Measurements from ENCODE around the gene RPS15. TPM values are rescaled to one million over a fixed set of nuclear protein-coding genes. Genes with fewer than 3 reads are reported as not detected.
"Not testable (repeated sequence)": the region's sequence is repeated elsewhere in the genome, so short reads cannot be mapped to it uniquely, and the experiment has no call there.

The RPS15 gene
- polyA plus RNA-seq, 1 donor (not counting 4 experiments of a cell fraction or from before 2014, with no cell fraction given): 795 TPM

GRCh38 chr19:1437609-1438008 is 587 bp upstream of the RPS15 start:
- H4K20me1 ChIP-seq (ENCODE audit: control insufficient read depth, extremely low read depth, insufficient read depth, low read length): peaks cover 22% of the 10 kb centered on the region
- FAIRE-seq (no peak), DNase-seq (ENCODE audit: low read depth, low spot score) (no peak)
- peaks cover 41 to 42% of the 10 kb centered on the region in 2 experiments for H3K36me3 ChIP-seq (ENCODE audit: control insufficient read depth in 2 of 2, extremely low read depth in 1 of 2, insufficient read depth in 2 of 2, low read length in 2 of 2)
- H2AFZ ChIP-seq (ENCODE audit: control insufficient read depth, low read length): no peak overlapping the region
- no peaks in the 10 kb centered on the region for H3K9me1 ChIP-seq (ENCODE audit: control insufficient read depth, extremely low read depth, insufficient read depth, low read length)
- no peak overlapping the region for H3K27ac ChIP-seq (ENCODE audit: control insufficient read depth, insufficient read depth, low read length)
- peak overlapping the region in 1 of 3 experiments; percentile 96 for H3K4me3 ChIP-seq (ENCODE audit: control insufficient read depth in 2 of 3, extremely low read depth in 1 of 3, insufficient read depth in 2 of 3, low read depth in 1 of 3, low read length in 3 of 3)
- dilution Hi-C loops (cut with MboI; ENCODE audit: extremely low pct_ligation_motif_present, low sequenced_read_pairs): no loop called here
- H3K4me2 ChIP-seq (ENCODE audit: control insufficient read depth, extremely low read depth, insufficient read depth, low read depth, low read length): peak overlapping the region; percentile 14
- no peaks in the 10 kb centered on the region for H3K27me3 ChIP-seq (ENCODE audit: control insufficient read depth, extremely low read depth, insufficient read depth, low read length)
- no peaks in the 10 kb centered on the region for H3K9me3 ChIP-seq (ENCODE audit: control insufficient read depth, low read depth, low read length)
- H3K9ac ChIP-seq (ENCODE audit: control insufficient read depth, extremely low read depth, insufficient read depth, low read length): no peak overlapping the region
- H3K4me1 ChIP-seq (ENCODE audit: control insufficient read depth, extremely low read depth, insufficient read depth, low read length): peaks cover 12% of the 10 kb centered on the region
- peaks cover 40% of the 10 kb centered on the region for H3K79me2 ChIP-seq (ENCODE audit: control insufficient read depth, insufficient read depth, low read length)
- TF ChIP-seq EZH2 (IDR thresholded peaks at IDR 0.05; ENCODE audit: low read length): no peak
- TF ChIP-seq CTCF (optimal IDR thresholded peaks at IDR 0.05 in 1 of 3, IDR thresholded peaks at IDR 0.05 in 1 of 3, conservative IDR thresholded peaks at IDR 0.05 in 1 of 3; ENCODE audit: extremely low read depth in 1 of 3, insufficient read depth in 2 of 3, low read length in 3 of 3): no peak

DNA sequence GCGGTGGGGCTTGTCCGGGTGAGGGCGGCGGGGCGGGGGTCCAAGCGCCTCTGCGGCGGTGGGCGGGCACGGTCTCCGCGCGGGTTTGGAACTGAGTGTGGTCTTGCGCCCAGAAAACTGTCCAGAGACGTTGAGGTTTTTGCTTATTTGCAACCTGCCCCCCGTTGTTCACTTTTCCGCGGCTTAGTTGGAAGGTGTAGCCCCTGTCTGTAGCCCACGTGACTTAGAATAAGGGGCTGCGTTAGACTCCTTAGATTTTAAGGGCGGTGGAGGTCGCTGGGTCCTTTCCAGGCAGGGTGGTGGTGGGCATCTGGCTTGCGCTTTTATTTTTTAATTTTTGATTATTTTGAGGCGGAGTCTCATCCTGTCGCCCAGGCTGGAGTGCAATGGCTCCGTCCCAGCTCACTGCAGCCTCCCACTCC is 748 bp downstream of the RPS15 start:
- peak overlapping the region; percentile 87 for H3K4me2 ChIP-seq (ENCODE audit: control insufficient read depth, extremely low read depth, insufficient read depth, low read depth, low read length)
- no peaks in the 10 kb centered on the region for H3K9me1 ChIP-seq (ENCODE audit: control insufficient read depth, extremely low read depth, insufficient read depth, low read length)
- peak overlapping the region; percentile 94 for H3K9ac ChIP-seq (ENCODE audit: control insufficient read depth, extremely low read depth, insufficient read depth, low read length)
- H3K9me3 ChIP-seq (ENCODE audit: control insufficient read depth, low read depth, low read length): no peaks in the 10 kb centered on the region
- H3K4me3 ChIP-seq (ENCODE audit: control insufficient read depth in 2 of 3, extremely low read depth in 1 of 3, insufficient read depth in 2 of 3, low read depth in 1 of 3, low read length in 3 of 3): peak overlapping the region; percentile 73 to 96 (median 88)
- TF ChIP-seq EZH2 (IDR thresholded peaks at IDR 0.05; ENCODE audit: low read length): no peak
- TF ChIP-seq CTCF (optimal IDR thresholded peaks at IDR 0.05 in 1 of 3, IDR thresholded peaks at IDR 0.05 in 1 of 3, conservative IDR thresholded peaks at IDR 0.05 in 1 of 3; ENCODE audit: extremely low read depth in 1 of 3, insufficient read depth in 2 of 3, low read length in 3 of 3): no peak
- no peak overlapping the region for H2AFZ ChIP-seq (ENCODE audit: control insufficient read depth, low read length)
- DNase-seq (ENCODE audit: low read depth, low spot score) (no peak), FAIRE-seq (no peak)
- H3K79me2 ChIP-seq (ENCODE audit: control insufficient read depth, insufficient read depth, low read length): peaks cover 38% of the 10 kb centered on the region
- H4K20me1 ChIP-seq (ENCODE audit: control insufficient read depth, extremely low read depth, insufficient read depth, low read length): peaks cover 24% of the 10 kb centered on the region
- H3K36me3 ChIP-seq (ENCODE audit: control insufficient read depth in 2 of 2, extremely low read depth in 1 of 2, insufficient read depth in 2 of 2, low read length in 2 of 2): peaks cover 34 to 38% of the 10 kb centered on the region in 2 experiments
- peaks cover 15% of the 10 kb centered on the region for H3K4me1 ChIP-seq (ENCODE audit: control insufficient read depth, extremely low read depth, insufficient read depth, low read length)
- H3K27ac ChIP-seq (ENCODE audit: control insufficient read depth, insufficient read depth, low read length): peak overlapping the region; percentile 88
- dilution Hi-C loops (cut with MboI; ENCODE audit: extremely low pct_ligation_motif_present, low sequenced_read_pairs): no loop called here
- H3K27me3 ChIP-seq (ENCODE audit: control insufficient read depth, extremely low read depth, insufficient read depth, low read length): no peaks in the 10 kb centered on the region

GRCh38 chr19:1439525-1440417 is 1.6 kb downstream of the RPS15 start:
- H3K27me3 ChIP-seq (ENCODE audit: control insufficient read depth, extremely low read depth, insufficient read depth, low read length); FAIRE-seq; H2AFZ ChIP-seq (ENCODE audit: control insufficient read depth, low read length); H3K9me1 ChIP-seq (ENCODE audit: control insufficient read depth, extremely low read depth, insufficient read depth, low read length); dilution Hi-C loops (cut with MboI; ENCODE audit: extremely low pct_ligation_motif_present, low sequenced_read_pairs); DNase-seq (ENCODE audit: low read depth, low spot score); H3K9me3 ChIP-seq (ENCODE audit: control insufficient read depth, low read depth, low read length): not testable (repeated sequence)
- Histone ChIP-seq H3K4me2 (ENCODE audit: control insufficient read depth, extremely low read depth, insufficient read depth, low read depth, low read length) (peak overlapping the region; percentile 87), H3K9ac (ENCODE audit: control insufficient read depth, extremely low read depth, insufficient read depth, low read length) (peak overlapping the region; percentile 94), H3K4me1 (ENCODE audit: control insufficient read depth, extremely low read depth, insufficient read depth, low read length) (peaks cover 18% of the 10 kb centered on the region), H3K4me3 (ENCODE audit: control insufficient read depth in 2 of 3, extremely low read depth in 1 of 3, insufficient read depth in 2 of 3, low read depth in 1 of 3, low read length in 3 of 3) (peak overlapping the region; percentile 73 to 96 (median 88)), H3K79me2 (ENCODE audit: control insufficient read depth, insufficient read depth, low read length) (peaks cover 38% of the 10 kb centered on the region), H3K36me3 (ENCODE audit: control insufficient read depth in 2 of 2, extremely low read depth in 1 of 2, insufficient read depth in 2 of 2, low read length in 2 of 2) (peaks cover 32 to 34% of the 10 kb centered on the region in 2 experiments), H4K20me1 (ENCODE audit: control insufficient read depth, extremely low read depth, insufficient read depth, low read length) (peaks cover 25% of the 10 kb centered on the region), H3K27ac (ENCODE audit: control insufficient read depth, insufficient read depth, low read length) (peak overlapping the region; percentile 88)

Data from keratinocyte (primary cell).